Stimulated activated CD4-positive, alpha-beta T cell treated with anti-CD3 and anti-CD28 coated beads, Interleukin-12 subunit alpha, Interleukin-12 subunit beta, amount 100 ng/mL, for 24 hours (primary cell): Measurements from ENCODE around the gene LEFTY1.
"Not testable (repeated sequence)": the region's sequence is repeated elsewhere in the genome, so short reads cannot be mapped to it uniquely, and the experiment has no call there.

ENCODE experiments used
- DNase-seq, 2 experiments: peaks; one replicate each; pipeline ENCODE4 v3.0.0-alpha.2; 2020; ENCODE audit warnings: low read depth in 2 of 2

The LEFTY1 gene

GRCh38 chr1:225888898-225889601 lies at the start of gene LEFTY1:
TSS of gene LEFTY1 (minus strand) at chr1:225889146. CDS start at chr1:225889066, 80 bp downstream.
- no peak for DNase-seq

- DNase-seq, result no peak
These were observed 48.4 kb upstream of the LEFTY1 start for GRCh38 chr1:225937048-225937968.

GRCh38 chr1:225936523-225936922 lies 47.6 kb upstream of the LEFTY1 start:
- no peak for DNase-seq

GRCh38 chr1:225936086-225936485 lies 47.1 kb upstream of the LEFTY1 start:
- not testable (repeated sequence) for DNase-seq

GRCh38 chr1:225934711-225935110 lies 45.8 kb upstream of the LEFTY1 start:
- no peak for DNase-seq

- no peak for DNase-seq
These were observed 44.1 kb upstream of the LEFTY1 start for GRCh38 chr1:225933072-225933471.

GRCh38 chr1:225931270-225932136 lies 42.6 kb upstream of the LEFTY1 start:
- DNase-seq, result no peak

GRCh38 chr1:225930566-225930965 lies 41.6 kb upstream of the LEFTY1 start:
- no peak for DNase-seq

GRCh38 chr1:225929462-225929861 lies 40.5 kb upstream of the LEFTY1 start:
- not testable (repeated sequence) for DNase-seq

GRCh38 chr1:225928186-225929175 lies 39.5 kb upstream of the LEFTY1 start:
- no peak for DNase-seq

GRCh38 chr1:225926551-225927113 lies 37.7 kb upstream of the LEFTY1 start:
- no peak for DNase-seq

GRCh38 chr1:225923692-225924555 lies 35.0 kb upstream of the LEFTY1 start, which contains the start of gene PYCR2:
TSS of gene PYCR2 (minus strand) at chr1:225924250. CDS start at chr1:225924110, 140 bp downstream.
- peak; percentile 89 to 90 for DNase-seq

GRCh38 chr1:225923381-225923691 lies 34.4 kb upstream of the LEFTY1 start:
- no peak for DNase-seq

- no peak for DNase-seq
These were observed 33.1 kb upstream of the LEFTY1 start for GRCh38 chr1:225921734-225922709.

- peak in 1 of 2 experiments; percentile 15 for DNase-seq
These were observed 31.0 kb upstream of the LEFTY1 start for GRCh38 chr1:225919906-225920305.

GRCh38 chr1:225918280-225918679 lies 29.3 kb upstream of the LEFTY1 start:
- no peak for DNase-seq

- DNase-seq, result no peak
These were observed 28.6 kb upstream of the LEFTY1 start for GRCh38 chr1:225917536-225917935.

- no peak for DNase-seq
These were observed 28.2 kb upstream of the LEFTY1 start for GRCh38 chr1:225917101-225917500.
